H1 (cell line): ENCODE data around the gene CRACDL. TPM values are rescaled to one million over a fixed set of nuclear protein-coding genes. Genes with fewer than 3 reads are reported as not detected.

ENCODE experiments used
- CBX8 ChIP-seq: fragments of 300-800, 300-1000 bp; sonication (generic); IDR thresholded peaks from 2 replicates; pipeline ENCODE4 v1.7.1; 2016; ENCODE audit warnings: low read depth, low read length, borderline replicate concordance
- CHD7 ChIP-seq: fragments of 300-600 bp; sonication (generic); IDR thresholded peaks from 2 replicates; pipeline ENCODE4 v1.7.1; 2012; ENCODE audit warnings: low read length, moderate library complexity, mild to moderate bottlenecking, inconsistent platforms; ENCODE audit not compliant: insufficient replicate concordance
- JUN ChIP-seq: IDR thresholded peaks from 2 replicates; pipeline ENCODE4 v1.6.1; 2011; ENCODE audit warnings: low read depth, mild to moderate bottlenecking, improper control_type of control experiment, low read length
- polyA plus RNA-seq, 7 experiments: library from polyadenylated mRNA; depleted of rRNA in 3 of 7; stranded (reverse) in 5 of 7; unstranded in 2 of 7; fragments of >200 nt in 5 of 7; fragments of 200-250 nt in 2 of 7; gene quantifications; 1 replicate in 5 of 7; 2 replicates in 1 of 7; 4 replicates in 1 of 7; pipeline versions ENCODE4 v1.2.1 to v1.2.3, GENCODE V29; 2011 to 2013; ENCODE audit warnings: missing spikeins in 2 of 7, mixed read lengths in 2 of 7
- total RNA-seq: library from RNA; stranded (reverse); fragmentation: NEBNext Ultra II Directional; extraction: Animal tissue kit (Norgen Biotek cat#: 25700); gene quantifications from 2 replicates; pipeline ENCODE4 v1.2.1, GENCODE V29; 2021

The CRACDL gene
- total and polyA plus RNA-seq, 2 of the 8 experiments (the other 6 are each of a cell fraction or from before 2014, with no cell fraction given): 0.07 to 0.38 TPM

GRCh38 chr2:98778151-98778550 lies 157.9 kb downstream of the CRACDL start (continued):
- no peak for TF ChIP-seq CHD7
- TF ChIP-seq CBX8: no peak
- no peak for TF ChIP-seq JUN
